Neuronal stem cell (in vitro differentiated cells): ENCODE data around the gene PTPRZ1.

Source experiments
- DNase-seq: peaks from one replicate; pipeline ENCODE4 v3.0.0-alpha.2; 2013; ENCODE audit warnings: low spot score
- H2AFZ ChIP-seq: one replicate; pipeline ENCODE4 v1.6.1; 2013; ENCODE audit warnings: mild to moderate bottlenecking, low read length, inconsistent platforms
- H2AK5ac ChIP-seq: 2 replicates; pipeline ENCODE4 v1.6.1; 2013; ENCODE audit warnings: low read depth, mild to moderate bottlenecking, inconsistent platforms, low read length, moderate library complexity, mixed read lengths
- H2BK120ac ChIP-seq: 2 replicates; pipeline ENCODE4 v1.6.1; 2013; ENCODE audit warnings: low read depth, mild to moderate bottlenecking, inconsistent platforms, low read length, moderate library complexity, mixed read lengths
- H2BK12ac ChIP-seq: one replicate; pipeline ENCODE4 v1.6.1; 2013; ENCODE audit warnings: low read length, inconsistent platforms
- H2BK15ac ChIP-seq: 2 replicates; pipeline ENCODE4 v1.6.1; 2013; ENCODE audit warnings: mild to moderate bottlenecking, low read length, inconsistent platforms, mixed read lengths
- H2BK5ac ChIP-seq: one replicate; pipeline ENCODE4 v1.6.1; 2013; ENCODE audit warnings: inconsistent platforms, mild to moderate bottlenecking, low read length, moderate library complexity
- H3K14ac ChIP-seq: one replicate; pipeline ENCODE4 v1.6.1; 2013; ENCODE audit warnings: low read length, inconsistent platforms
- H3K18ac ChIP-seq: 2 replicates; pipeline ENCODE4 v1.6.1; 2013; ENCODE audit warnings: low read length, inconsistent platforms
- H3K23ac ChIP-seq: 2 replicates; pipeline ENCODE4 v1.6.1; 2013; ENCODE audit warnings: low read depth, mild to moderate bottlenecking, mixed read lengths, low read length, inconsistent platforms; ENCODE audit not compliant: poor library complexity
- H3K27ac ChIP-seq: replicated peaks from 3 replicates; pipeline ENCODE4 v1.5.1; 2013; ENCODE audit warnings: low read length, inconsistent platforms
- H3K27me3 ChIP-seq, 3 experiments: 2 replicates each; pipeline ENCODE4 v1.6.1; 2013; ENCODE audit warnings: low read length in 3 of 3, mild to moderate bottlenecking in 2 of 3, inconsistent platforms in 1 of 3, low read depth in 1 of 3, mixed read lengths in 1 of 3, moderate library complexity in 1 of 3; ENCODE audit not compliant: control insufficient read depth in 3 of 3, insufficient read depth in 3 of 3
- H3K36me3 ChIP-seq, 2 donors: replicated peaks in 1 of 2; 2 replicates each; pipeline ENCODE4 v1.6.1; 2013; ENCODE audit warnings: low read length in 2 of 2; ENCODE audit not compliant: control insufficient read depth in 2 of 2, insufficient read depth in 2 of 2
- H3K4ac ChIP-seq: 2 replicates; pipeline ENCODE4 v1.6.1; 2013; ENCODE audit warnings: inconsistent platforms, mild to moderate bottlenecking, low read length, moderate library complexity
- H3K4me1 ChIP-seq, 2 donors: 1 replicate in 1 of 2; 2 replicates in 1 of 2; pipeline ENCODE4 v1.6.1; 2013; ENCODE audit warnings: low read length in 2 of 2, low read depth in 1 of 2; ENCODE audit not compliant: control insufficient read depth in 2 of 2, insufficient read depth in 1 of 2
- H3K4me2 ChIP-seq: one replicate; pipeline ENCODE4 v1.6.1; 2013; ENCODE audit warnings: mild to moderate bottlenecking, low read length, inconsistent platforms; ENCODE audit not compliant: insufficient read depth, poor library complexity, severe bottlenecking
- H3K4me3 ChIP-seq, 2 donors: 2 replicates each; pipeline ENCODE4 v1.5.1; 2013; ENCODE audit warnings: low read length in 2 of 2, mild to moderate bottlenecking in 2 of 2, inconsistent platforms in 1 of 2, moderate library complexity in 1 of 2
- H3K79me1 ChIP-seq: one replicate; pipeline ENCODE4 v1.6.1; 2013; ENCODE audit warnings: low read depth, mild to moderate bottlenecking, inconsistent platforms, low read length, moderate library complexity
- H3K9ac ChIP-seq: one replicate; pipeline ENCODE4 v1.6.1; 2013; ENCODE audit warnings: mild to moderate bottlenecking, low read depth, low read length, inconsistent platforms; ENCODE audit not compliant: poor library complexity
- H3K9me3 ChIP-seq, 2 donors: replicated peaks in 1 of 2; 2 replicates each; pipeline versions ENCODE3 to v1.6.1; 2013; ENCODE audit warnings: low read length in 2 of 2, mild to moderate bottlenecking in 2 of 2, inconsistent platforms in 1 of 2, low read depth in 1 of 2, mixed read lengths in 1 of 2, moderate library complexity in 1 of 2; ENCODE audit not compliant: control insufficient read depth in 2 of 2, insufficient read depth in 1 of 2
- H4K8ac ChIP-seq: one replicate; pipeline ENCODE4 v1.6.1; 2013; ENCODE audit warnings: low read depth, mild to moderate bottlenecking, inconsistent platforms, low read length, moderate library complexity
- H4K91ac ChIP-seq: one replicate; pipeline ENCODE4 v1.6.1; 2013; ENCODE audit warnings: low read length, low read depth, mild to moderate bottlenecking, inconsistent platforms; ENCODE audit not compliant: poor library complexity
- WGBS, 2 donors: extraction: QIAGEN DNeasy Blood & Tissue Kit; methylation state at CpG; one replicate each; pipeline ENCODE4 v1.1.7; 2013; ENCODE audit warnings: missing lambda C conversion rate in 2 of 2, mixed read lengths in 1 of 2; ENCODE audit not compliant: insufficient read length in 2 of 2, insufficient replicate concordance in 1 of 2; ENCODE audit errors: extremely low coverage in 2 of 2; 5-methylcytosine and 5-hydroxymethylcytosine counted together

PTPRZ1 gene

DNA sequence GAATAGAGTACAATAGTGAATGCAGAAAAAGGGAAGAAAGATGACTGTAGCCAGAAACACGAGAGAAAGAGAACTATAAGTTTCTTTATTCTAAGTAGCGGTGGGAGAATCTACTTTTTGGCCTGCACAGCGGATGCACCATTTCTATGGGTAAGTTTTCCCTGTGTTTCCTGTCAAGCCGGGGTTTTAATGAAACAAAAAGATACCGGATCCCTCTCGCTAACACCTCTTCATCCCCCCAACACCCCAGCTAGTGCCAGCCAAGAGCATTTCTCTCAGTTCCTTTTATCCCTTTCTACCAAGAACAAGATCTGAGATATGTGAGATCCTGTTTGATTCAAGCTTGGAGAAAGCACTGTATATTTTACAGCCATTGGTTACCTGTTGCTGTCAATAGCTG is 14.7 kb downstream of the PTPRZ1 start:
- peaks cover 0 to 2% of the 10 kb centered on the region in 2 donors for H3K4me1 ChIP-seq
- no peak overlapping the region for H3K18ac ChIP-seq
- no peak overlapping the region for H3K14ac ChIP-seq
- H3K79me1 ChIP-seq: no peaks in the 10 kb centered on the region
- no peak overlapping the region for H3K4me3 ChIP-seq
- H2AFZ ChIP-seq: no peak overlapping the region
- no peak for DNase-seq
- no peak overlapping the region for H3K4ac ChIP-seq
- no peak overlapping the region for H2BK120ac ChIP-seq
- H3K27me3 ChIP-seq: no peaks in the 10 kb centered on the region
- H4K91ac ChIP-seq: no peak overlapping the region
- peaks cover 0 to 60% of the 10 kb centered on the region in 2 donors for H3K9me3 ChIP-seq
- H3K4me2 ChIP-seq: no peak overlapping the region
- no CpG with 5 or more reads among the region's 6 CpGs for WGBS, 2 donors
- H2AK5ac ChIP-seq: no peak overlapping the region
- no peak overlapping the region for H2BK12ac ChIP-seq
- H4K8ac ChIP-seq: no peak overlapping the region
- no peak overlapping the region for H3K27ac ChIP-seq
- peaks cover 2 to 87% of the 10 kb centered on the region in 2 donors for H3K36me3 ChIP-seq
- no peak overlapping the region for H3K23ac ChIP-seq
- H2BK15ac ChIP-seq: no peak overlapping the region
- no peak overlapping the region for H3K9ac ChIP-seq
- no peak overlapping the region for H2BK5ac ChIP-seq

DNA sequence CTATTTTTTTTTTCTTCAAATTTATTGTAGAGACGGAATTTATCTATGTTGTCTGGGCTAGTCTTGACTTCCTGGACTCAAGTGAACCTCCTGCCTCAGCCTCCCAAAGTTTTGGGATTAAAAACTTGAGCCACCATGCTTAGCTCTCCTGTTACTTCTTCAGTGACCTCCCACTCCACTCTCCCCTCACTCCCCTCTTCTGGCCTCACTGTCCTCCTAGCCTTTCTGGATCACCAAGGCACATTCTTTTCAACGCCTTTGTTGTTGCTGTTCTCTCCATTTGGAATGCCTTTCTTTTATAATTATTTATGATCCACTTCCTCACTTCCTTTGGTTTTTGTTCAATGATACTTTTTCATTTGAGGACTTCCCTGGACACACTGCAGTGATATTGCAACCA is 17.9 kb downstream of the PTPRZ1 start:
- Histone ChIP-seq H3K4ac (no peak overlapping the region), H2BK5ac (no peak overlapping the region), H4K91ac (no peak overlapping the region), H3K18ac (no peak overlapping the region), H3K9ac (no peak overlapping the region), H3K23ac (no peak overlapping the region), H2AK5ac (no peak overlapping the region), H3K9me3 (peaks cover 0 to 74% of the 10 kb centered on the region in 2 donors), H3K14ac (no peak overlapping the region), H3K79me1 (no peaks in the 10 kb centered on the region), H2AFZ (no peak overlapping the region), H4K8ac (no peak overlapping the region), H3K4me3 (no peak overlapping the region), H2BK15ac (no peak overlapping the region), H3K4me1 (peaks cover 0 to 2% of the 10 kb centered on the region in 2 donors), H3K27me3 (no peaks in the 10 kb centered on the region), H3K27ac (no peak overlapping the region), H3K36me3 (peaks cover 2 to 92% of the 10 kb centered on the region in 2 donors), H2BK120ac (no peak overlapping the region), H2BK12ac (no peak overlapping the region), H3K4me2 (no peak overlapping the region)
- WGBS, 2 donors: no CpG with 5 or more reads among the region's 2 CpGs
- no peak for DNase-seq

DNA sequence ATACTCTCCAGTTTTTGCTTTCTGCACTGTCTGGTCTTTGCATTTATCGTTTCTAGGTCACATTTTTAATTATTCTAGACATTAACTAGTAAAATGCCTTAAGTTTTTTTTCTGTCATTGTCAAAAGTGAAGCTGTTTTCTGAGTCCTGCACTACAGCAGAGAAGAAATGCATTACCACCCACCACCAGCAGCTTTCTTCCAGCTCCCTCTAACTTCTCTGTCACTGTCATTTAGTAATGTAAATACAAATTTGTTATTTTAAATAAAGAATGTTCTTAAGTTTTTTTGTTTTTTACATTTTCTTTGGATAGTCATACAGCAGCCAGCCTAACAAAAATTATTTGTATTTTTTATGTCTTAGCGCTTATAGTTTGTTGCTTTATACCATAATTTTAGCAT is 18.8 kb downstream of the PTPRZ1 start:
- Histone ChIP-seq H2BK15ac (no peak overlapping the region), H3K18ac (no peak overlapping the region), H3K27ac (no peak overlapping the region), H3K9me3 (peaks cover 0 to 72% of the 10 kb centered on the region in 2 donors), H3K9ac (no peak overlapping the region), H3K4me3 (no peak overlapping the region), H3K4me1 (peaks cover 0 to 2% of the 10 kb centered on the region in 2 donors), H3K27me3 (no peaks in the 10 kb centered on the region), H3K4ac (no peak overlapping the region), H2BK5ac (no peak overlapping the region), H2AFZ (no peak overlapping the region), H3K79me1 (no peaks in the 10 kb centered on the region), H2BK120ac (no peak overlapping the region), H4K91ac (no peak overlapping the region), H2BK12ac (no peak overlapping the region), H2AK5ac (no peak overlapping the region), H3K23ac (no peak overlapping the region), H4K8ac (no peak overlapping the region), H3K4me2 (no peak overlapping the region), H3K14ac (no peak overlapping the region), H3K36me3 (peaks cover 2 to 91% of the 10 kb centered on the region in 2 donors)
- no CpG with 5 or more reads among the region's 2 CpGs for WGBS, 2 donors
- DNase-seq: no peak

DNA sequence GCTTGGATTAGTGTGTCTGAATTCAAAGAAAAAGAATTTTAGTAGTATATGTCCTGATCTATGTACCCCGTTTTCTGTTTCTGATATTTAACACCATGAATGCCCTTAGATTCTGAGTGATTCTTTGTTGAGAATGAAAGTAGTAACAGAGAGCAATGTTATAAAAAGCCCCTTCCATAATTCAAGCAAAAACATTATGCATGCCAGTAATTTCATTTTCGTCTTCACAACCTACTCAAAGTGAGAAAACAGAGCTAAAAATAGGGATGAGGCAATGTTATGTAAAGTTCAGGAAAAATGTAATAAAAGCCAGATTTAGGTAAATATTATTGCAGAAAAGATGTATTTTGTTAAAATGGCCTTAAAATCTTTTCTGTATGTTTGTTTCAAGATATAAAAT is 28.1 kb downstream of the PTPRZ1 start:
- Histone ChIP-seq H4K91ac (no peak overlapping the region), H3K4me2 (no peak overlapping the region), H3K79me1 (peaks cover 1% of the 10 kb centered on the region), H2AK5ac (no peak overlapping the region), H3K18ac (no peak overlapping the region), H3K4me1 (no peaks in the 10 kb centered on the region), H3K14ac (no peak overlapping the region), H2BK5ac (no peak overlapping the region), H3K9me3 (peaks cover 0 to 46% of the 10 kb centered on the region in 2 donors), H3K27ac (no peak overlapping the region), H2BK15ac (no peak overlapping the region), H3K4me3 (no peak overlapping the region), H3K9ac (no peak overlapping the region), H2BK120ac (no peak overlapping the region), H4K8ac (no peak overlapping the region), H3K23ac (no peak overlapping the region), H2AFZ (no peak overlapping the region), H2BK12ac (no peak overlapping the region), H3K4ac (no peak overlapping the region), H3K36me3 (peaks cover 6 to 98% of the 10 kb centered on the region in 2 donors), H3K27me3 (no peaks in the 10 kb centered on the region)
- no CpG with 5 or more reads among the region's 2 CpGs for WGBS, 2 donors
- no peak for DNase-seq
